Activated CD4-positive, CD25-positive, alpha-beta regulatory T cell treated with anti-CD3 and anti-CD28 coated beads, Interleukin-2, amount 50 U/mL, for 24 hours (primary cell): ENCODE data around the gene ALKBH7.
A peak's percentile ranks its signal among the peaks of the same experiment; 100 is the strongest.

Experiments used
- ATAC-seq, 2 donors: fragments of 150-1000 bp; cut with Tn5 transposase; one replicate each; pipeline ENCODE4 v1.10.0; 2021; ENCODE audit warnings: mild to moderate bottlenecking in 1 of 2, moderate library complexity in 1 of 2

The ALKBH7 gene

GRCh38 chr19:6402058-6402457, 29.5 kb downstream of the ALKBH7 start:
- no peak for ATAC-seq

GRCh38 chr19:6402837-6403608, 30.4 kb downstream of the ALKBH7 start:
- ATAC-seq = no peak

GRCh38 chr19:6406401-6406800, 33.8 kb downstream of the ALKBH7 start:
- no peak for ATAC-seq

- no peak for ATAC-seq
Measured at GRCh38 chr19:6409346-6409745, 36.8 kb downstream of the ALKBH7 start.

- no peak for ATAC-seq
Measured at GRCh38 chr19:6412061-6412446, 39.5 kb downstream of the ALKBH7 start.

GRCh38 chr19:6412447-6413091, 40.0 kb downstream of the ALKBH7 start:
- peak; percentile 66 to 72 for ATAC-seq

GRCh38 chr19:6413291-6413690, 40.7 kb downstream of the ALKBH7 start:
- no peak for ATAC-seq

- ATAC-seq = no peak
Measured at GRCh38 chr19:6413721-6414643, 41.4 kb downstream of the ALKBH7 start.

- ATAC-seq = no peak
Measured at GRCh38 chr19:6414793-6415590, 42.4 kb downstream of the ALKBH7 start.

- ATAC-seq = no peak
Measured at GRCh38 chr19:6415591-6416190, 43.1 kb downstream of the ALKBH7 start.

- ATAC-seq = no peak
Measured at GRCh38 chr19:6416658-6417405, 44.2 kb downstream of the ALKBH7 start.

GRCh38 chr19:6417713-6418561, 45.3 kb downstream of the ALKBH7 start:
- no peak for ATAC-seq

- ATAC-seq = no peak
Measured at GRCh38 chr19:6418562-6418932, 46.0 kb downstream of the ALKBH7 start.

GRCh38 chr19:6421075-6422014, 48.8 kb downstream of the ALKBH7 start:
- no peak for ATAC-seq

- ATAC-seq = no peak
Measured at GRCh38 chr19:6423499-6424194, 51.1 kb downstream of the ALKBH7 start.

GRCh38 chr19:6424195-6424938, 51.8 kb downstream of the ALKBH7 start, which contains the start of gene KHSRP:
KHSRP (minus strand) TSS chr19:6424811; CDS start chr19:6424701, 110 bp downstream.
- no peak for ATAC-seq
